ENCODE results near the gene ZNF503.

DNA sequence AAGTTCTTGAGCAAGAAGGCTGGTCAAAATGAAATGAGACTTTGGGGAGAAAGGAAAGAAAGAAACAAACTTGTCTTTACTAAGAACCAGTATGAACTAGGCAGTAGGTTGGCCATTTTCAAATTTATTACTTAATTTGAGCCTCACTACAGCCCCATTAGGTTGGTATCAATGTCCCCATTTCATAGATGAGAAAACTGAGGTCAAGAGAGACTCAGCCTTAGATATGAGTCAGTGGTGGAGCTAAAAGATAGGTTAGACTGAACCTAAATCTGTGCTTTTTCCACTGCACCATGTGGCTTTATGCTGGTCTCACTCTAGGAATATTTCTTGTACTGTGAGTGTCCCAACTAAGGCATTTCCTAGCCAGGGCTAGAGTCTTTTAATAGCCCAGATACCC is 8.8 kb downstream of the ZNF503 start:
- TF ChIP-seq POLR2A (IDR thresholded peaks at IDR 0.05; ENCODE audit: low read depth, low read length) (no peak), POLR2AphosphoS5 (IDR thresholded peaks at IDR 0.05; ENCODE audit: low read depth, low read length) (no peak), TAF1 (IDR thresholded peaks at IDR 0.05; ENCODE audit: low read depth, low read length) (no peak)

Data from GM12891 (cell line).